HEK293 (cell line): ENCODE results near the gene FCGR3A.
"Not testable (repeated sequence)": the region's sequence is repeated elsewhere in the genome, so short reads cannot be mapped to it uniquely, and the experiment has no call there.

Experiments
- SP3 ChIP-seq: fragments of 450-650 bp; formaldehyde crosslinking; IDR thresholded peaks from 2 replicates; pipeline ENCODE4 v1.5.1; 2016; ENCODE audit warnings: missing biosample characterization, missing genetic modification characterization
- SP7 ChIP-seq: fragments of 450-650 bp; formaldehyde crosslinking; IDR thresholded peaks from 2 replicates; pipeline ENCODE4 v1.5.1; 2016; ENCODE audit warnings: missing biosample characterization, missing genetic modification characterization
- ZFP3 ChIP-seq: fragments of 450-650 bp; formaldehyde crosslinking; IDR thresholded peaks from 2 replicates; pipeline ENCODE4 v1.5.1; 2016; ENCODE audit warnings: low read depth, missing biosample characterization, missing genetic modification characterization
- ZNF133 ChIP-seq: fragments of 450-650 bp; formaldehyde crosslinking; IDR thresholded peaks from 2 replicates; pipeline ENCODE4 v1.5.1; 2016; ENCODE audit warnings: missing biosample characterization, missing genetic modification characterization
- ZNF155 ChIP-seq: fragments of 450-650 bp; formaldehyde crosslinking; IDR thresholded peaks from 2 replicates; pipeline ENCODE4 v1.5.1; 2016; ENCODE audit warnings: missing biosample characterization, missing genetic modification characterization
- ZNF2 ChIP-seq: fragments of 450-650 bp; formaldehyde crosslinking; IDR thresholded peaks from 2 replicates; pipeline ENCODE4 v1.5.1; 2016; ENCODE audit warnings: missing biosample characterization, missing genetic modification characterization
- ZNF707 ChIP-seq: fragments of 450-650 bp; formaldehyde crosslinking; IDR thresholded peaks from 2 replicates; pipeline ENCODE4 v1.5.1; 2016; ENCODE audit warnings: missing biosample characterization, missing genetic modification characterization
- TF ChIP-seq, protein P1 (sequence below): fragments of 450-650 bp; formaldehyde crosslinking; IDR thresholded peaks from 2 replicates; pipeline ENCODE4 v1.5.1; 2016; ENCODE audit warnings: missing biosample characterization, missing genetic modification characterization
- TF ChIP-seq, protein P2 (sequence below): fragments of 450-650 bp; formaldehyde crosslinking; conservative IDR thresholded peaks from 2 replicates; pipeline ENCODE4 v1.5.1; 2016; ENCODE audit warnings: low read depth, missing biosample characterization, missing genetic modification characterization
- TF ChIP-seq, protein P3 (sequence below): fragments of 450-650 bp; IDR thresholded peaks from 2 replicates; pipeline ENCODE4 v1.5.1; 2018; ENCODE audit warnings: missing biosample characterization, mild to moderate bottlenecking, missing genetic modification characterization
- TF ChIP-seq, protein P4 (sequence below): fragments of 450-650 bp; formaldehyde crosslinking; IDR thresholded peaks from 2 replicates; pipeline ENCODE4 v1.5.1; 2016; ENCODE audit warnings: missing biosample characterization, missing genetic modification characterization
- TF ChIP-seq, protein P5 (sequence below): fragments of 450-650 bp; formaldehyde crosslinking; IDR thresholded peaks from 2 replicates; pipeline ENCODE4 v1.5.1; 2016; ENCODE audit warnings: missing biosample characterization, missing genetic modification characterization
- TF ChIP-seq, protein P6 (sequence below): fragments of 450-650 bp; formaldehyde crosslinking; IDR thresholded peaks from 2 replicates; pipeline ENCODE4 v1.5.1; 2016; ENCODE audit warnings: missing biosample characterization, missing genetic modification characterization
- TF ChIP-seq, protein P7 (sequence below): fragments of 450-650 bp; formaldehyde crosslinking; IDR thresholded peaks from 2 replicates; pipeline ENCODE4 v1.5.1; 2016; ENCODE audit warnings: missing biosample characterization, missing genetic modification characterization, borderline replicate concordance

DNA sequence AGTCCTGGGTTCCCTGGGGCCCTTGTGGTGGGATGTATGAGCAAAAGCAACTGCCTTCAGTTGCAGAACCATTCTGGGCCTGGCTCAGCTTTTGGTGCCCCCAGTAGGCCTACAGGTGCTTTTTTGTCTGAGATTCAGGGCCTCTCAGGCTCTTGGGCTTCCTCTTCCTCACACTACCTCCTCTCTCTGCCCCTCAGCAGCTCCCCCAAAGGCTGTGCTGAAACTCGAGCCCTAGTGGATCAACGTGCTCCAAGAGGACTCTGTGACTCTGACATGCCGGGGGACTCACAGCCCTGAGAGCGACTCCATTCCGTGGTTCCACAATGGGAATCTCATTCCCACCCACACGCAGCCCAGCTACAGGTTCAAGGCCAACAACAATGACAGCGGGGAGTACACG, 39.7 kb upstream of the FCGR3A start:
- not testable (repeated sequence) for TF ChIP-seq ZNF707; ZFP3; ZNF155 (tag by site-specific recombination); SP7; ZNF133 (tag by site-specific recombination); SP3 (tag by site-specific recombination); ZNF2 (tag by site-specific recombination)
- TF ChIP-seq, protein P1, sequence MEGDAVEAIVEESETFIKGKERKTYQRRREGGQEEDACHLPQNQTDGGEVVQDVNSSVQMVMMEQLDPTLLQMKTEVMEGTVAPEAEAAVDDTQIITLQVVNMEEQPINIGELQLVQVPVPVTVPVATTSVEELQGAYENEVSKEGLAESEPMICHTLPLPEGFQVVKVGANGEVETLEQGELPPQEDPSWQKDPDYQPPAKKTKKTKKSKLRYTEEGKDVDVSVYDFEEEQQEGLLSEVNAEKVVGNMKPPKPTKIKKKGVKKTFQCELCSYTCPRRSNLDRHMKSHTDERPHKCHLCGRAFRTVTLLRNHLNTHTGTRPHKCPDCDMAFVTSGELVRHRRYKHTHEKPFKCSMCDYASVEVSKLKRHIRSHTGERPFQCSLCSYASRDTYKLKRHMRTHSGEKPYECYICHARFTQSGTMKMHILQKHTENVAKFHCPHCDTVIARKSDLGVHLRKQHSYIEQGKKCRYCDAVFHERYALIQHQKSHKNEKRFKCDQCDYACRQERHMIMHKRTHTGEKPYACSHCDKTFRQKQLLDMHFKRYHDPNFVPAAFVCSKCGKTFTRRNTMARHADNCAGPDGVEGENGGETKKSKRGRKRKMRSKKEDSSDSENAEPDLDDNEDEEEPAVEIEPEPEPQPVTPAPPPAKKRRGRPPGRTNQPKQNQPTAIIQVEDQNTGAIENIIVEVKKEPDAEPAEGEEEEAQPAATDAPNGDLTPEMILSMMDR (tag by site-specific recombination) = not testable (repeated sequence)
- TF ChIP-seq, protein P2, sequence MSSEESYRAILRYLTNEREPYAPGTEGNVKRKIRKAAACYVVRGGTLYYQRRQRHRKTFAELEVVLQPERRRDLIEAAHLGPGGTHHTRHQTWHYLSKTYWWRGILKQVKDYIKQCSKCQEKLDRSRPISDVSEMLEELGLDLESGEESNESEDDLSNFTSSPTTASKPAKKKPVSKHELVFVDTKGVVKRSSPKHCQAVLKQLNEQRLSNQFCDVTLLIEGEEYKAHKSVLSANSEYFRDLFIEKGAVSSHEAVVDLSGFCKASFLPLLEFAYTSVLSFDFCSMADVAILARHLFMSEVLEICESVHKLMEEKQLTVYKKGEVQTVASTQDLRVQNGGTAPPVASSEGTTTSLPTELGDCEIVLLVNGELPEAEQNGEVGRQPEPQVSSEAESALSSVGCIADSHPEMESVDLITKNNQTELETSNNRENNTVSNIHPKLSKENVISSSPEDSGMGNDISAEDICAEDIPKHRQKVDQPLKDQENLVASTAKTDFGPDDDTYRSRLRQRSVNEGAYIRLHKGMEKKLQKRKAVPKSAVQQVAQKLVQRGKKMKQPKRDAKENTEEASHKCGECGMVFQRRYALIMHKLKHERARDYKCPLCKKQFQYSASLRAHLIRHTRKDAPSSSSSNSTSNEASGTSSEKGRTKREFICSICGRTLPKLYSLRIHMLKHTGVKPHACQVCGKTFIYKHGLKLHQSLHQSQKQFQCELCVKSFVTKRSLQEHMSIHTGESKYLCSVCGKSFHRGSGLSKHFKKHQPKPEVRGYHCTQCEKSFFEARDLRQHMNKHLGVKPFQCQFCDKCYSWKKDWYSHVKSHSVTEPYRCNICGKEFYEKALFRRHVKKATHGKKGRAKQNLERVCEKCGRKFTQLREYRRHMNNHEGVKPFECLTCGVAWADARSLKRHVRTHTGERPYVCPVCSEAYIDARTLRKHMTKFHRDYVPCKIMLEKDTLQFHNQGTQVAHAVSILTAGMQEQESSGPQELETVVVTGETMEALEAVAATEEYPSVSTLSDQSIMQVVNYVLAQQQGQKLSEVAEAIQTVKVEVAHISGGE (tag by site-specific recombination) = not testable (repeated sequence)
- TF ChIP-seq, protein P3, sequence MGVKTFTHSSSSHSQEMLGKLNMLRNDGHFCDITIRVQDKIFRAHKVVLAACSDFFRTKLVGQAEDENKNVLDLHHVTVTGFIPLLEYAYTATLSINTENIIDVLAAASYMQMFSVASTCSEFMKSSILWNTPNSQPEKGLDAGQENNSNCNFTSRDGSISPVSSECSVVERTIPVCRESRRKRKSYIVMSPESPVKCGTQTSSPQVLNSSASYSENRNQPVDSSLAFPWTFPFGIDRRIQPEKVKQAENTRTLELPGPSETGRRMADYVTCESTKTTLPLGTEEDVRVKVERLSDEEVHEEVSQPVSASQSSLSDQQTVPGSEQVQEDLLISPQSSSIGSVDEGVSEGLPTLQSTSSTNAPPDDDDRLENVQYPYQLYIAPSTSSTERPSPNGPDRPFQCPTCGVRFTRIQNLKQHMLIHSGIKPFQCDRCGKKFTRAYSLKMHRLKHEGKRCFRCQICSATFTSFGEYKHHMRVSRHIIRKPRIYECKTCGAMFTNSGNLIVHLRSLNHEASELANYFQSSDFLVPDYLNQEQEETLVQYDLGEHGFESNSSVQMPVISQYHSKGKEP (tag by site-specific recombination) = not testable (repeated sequence)
- TF ChIP-seq, protein P4, sequence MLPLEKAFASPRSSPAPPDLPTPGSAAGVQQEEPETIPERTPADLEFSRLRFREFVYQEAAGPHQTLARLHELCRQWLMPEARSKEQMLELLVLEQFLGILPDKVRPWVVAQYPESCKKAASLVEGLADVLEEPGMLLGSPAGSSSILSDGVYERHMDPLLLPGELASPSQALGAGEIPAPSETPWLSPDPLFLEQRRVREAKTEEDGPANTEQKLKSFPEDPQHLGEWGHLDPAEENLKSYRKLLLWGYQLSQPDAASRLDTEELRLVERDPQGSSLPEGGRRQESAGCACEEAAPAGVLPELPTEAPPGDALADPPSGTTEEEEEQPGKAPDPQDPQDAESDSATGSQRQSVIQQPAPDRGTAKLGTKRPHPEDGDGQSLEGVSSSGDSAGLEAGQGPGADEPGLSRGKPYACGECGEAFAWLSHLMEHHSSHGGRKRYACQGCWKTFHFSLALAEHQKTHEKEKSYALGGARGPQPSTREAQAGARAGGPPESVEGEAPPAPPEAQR (tag by site-specific recombination) = not testable (repeated sequence)
- TF ChIP-seq, protein P5, sequence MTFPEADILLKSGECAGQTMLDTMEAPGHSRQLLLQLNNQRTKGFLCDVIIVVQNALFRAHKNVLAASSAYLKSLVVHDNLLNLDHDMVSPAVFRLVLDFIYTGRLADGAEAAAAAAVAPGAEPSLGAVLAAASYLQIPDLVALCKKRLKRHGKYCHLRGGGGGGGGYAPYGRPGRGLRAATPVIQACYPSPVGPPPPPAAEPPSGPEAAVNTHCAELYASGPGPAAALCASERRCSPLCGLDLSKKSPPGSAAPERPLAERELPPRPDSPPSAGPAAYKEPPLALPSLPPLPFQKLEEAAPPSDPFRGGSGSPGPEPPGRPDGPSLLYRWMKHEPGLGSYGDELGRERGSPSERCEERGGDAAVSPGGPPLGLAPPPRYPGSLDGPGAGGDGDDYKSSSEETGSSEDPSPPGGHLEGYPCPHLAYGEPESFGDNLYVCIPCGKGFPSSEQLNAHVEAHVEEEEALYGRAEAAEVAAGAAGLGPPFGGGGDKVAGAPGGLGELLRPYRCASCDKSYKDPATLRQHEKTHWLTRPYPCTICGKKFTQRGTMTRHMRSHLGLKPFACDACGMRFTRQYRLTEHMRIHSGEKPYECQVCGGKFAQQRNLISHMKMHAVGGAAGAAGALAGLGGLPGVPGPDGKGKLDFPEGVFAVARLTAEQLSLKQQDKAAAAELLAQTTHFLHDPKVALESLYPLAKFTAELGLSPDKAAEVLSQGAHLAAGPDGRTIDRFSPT (tag by site-specific recombination) = not testable (repeated sequence)
- TF ChIP-seq, protein P6, sequence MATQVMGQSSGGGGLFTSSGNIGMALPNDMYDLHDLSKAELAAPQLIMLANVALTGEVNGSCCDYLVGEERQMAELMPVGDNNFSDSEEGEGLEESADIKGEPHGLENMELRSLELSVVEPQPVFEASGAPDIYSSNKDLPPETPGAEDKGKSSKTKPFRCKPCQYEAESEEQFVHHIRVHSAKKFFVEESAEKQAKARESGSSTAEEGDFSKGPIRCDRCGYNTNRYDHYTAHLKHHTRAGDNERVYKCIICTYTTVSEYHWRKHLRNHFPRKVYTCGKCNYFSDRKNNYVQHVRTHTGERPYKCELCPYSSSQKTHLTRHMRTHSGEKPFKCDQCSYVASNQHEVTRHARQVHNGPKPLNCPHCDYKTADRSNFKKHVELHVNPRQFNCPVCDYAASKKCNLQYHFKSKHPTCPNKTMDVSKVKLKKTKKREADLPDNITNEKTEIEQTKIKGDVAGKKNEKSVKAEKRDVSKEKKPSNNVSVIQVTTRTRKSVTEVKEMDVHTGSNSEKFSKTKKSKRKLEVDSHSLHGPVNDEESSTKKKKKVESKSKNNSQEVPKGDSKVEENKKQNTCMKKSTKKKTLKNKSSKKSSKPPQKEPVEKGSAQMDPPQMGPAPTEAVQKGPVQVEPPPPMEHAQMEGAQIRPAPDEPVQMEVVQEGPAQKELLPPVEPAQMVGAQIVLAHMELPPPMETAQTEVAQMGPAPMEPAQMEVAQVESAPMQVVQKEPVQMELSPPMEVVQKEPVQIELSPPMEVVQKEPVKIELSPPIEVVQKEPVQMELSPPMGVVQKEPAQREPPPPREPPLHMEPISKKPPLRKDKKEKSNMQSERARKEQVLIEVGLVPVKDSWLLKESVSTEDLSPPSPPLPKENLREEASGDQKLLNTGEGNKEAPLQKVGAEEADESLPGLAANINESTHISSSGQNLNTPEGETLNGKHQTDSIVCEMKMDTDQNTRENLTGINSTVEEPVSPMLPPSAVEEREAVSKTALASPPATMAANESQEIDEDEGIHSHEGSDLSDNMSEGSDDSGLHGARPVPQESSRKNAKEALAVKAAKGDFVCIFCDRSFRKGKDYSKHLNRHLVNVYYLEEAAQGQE (tag by site-specific recombination) = not testable (repeated sequence)
- TF ChIP-seq, protein P7, sequence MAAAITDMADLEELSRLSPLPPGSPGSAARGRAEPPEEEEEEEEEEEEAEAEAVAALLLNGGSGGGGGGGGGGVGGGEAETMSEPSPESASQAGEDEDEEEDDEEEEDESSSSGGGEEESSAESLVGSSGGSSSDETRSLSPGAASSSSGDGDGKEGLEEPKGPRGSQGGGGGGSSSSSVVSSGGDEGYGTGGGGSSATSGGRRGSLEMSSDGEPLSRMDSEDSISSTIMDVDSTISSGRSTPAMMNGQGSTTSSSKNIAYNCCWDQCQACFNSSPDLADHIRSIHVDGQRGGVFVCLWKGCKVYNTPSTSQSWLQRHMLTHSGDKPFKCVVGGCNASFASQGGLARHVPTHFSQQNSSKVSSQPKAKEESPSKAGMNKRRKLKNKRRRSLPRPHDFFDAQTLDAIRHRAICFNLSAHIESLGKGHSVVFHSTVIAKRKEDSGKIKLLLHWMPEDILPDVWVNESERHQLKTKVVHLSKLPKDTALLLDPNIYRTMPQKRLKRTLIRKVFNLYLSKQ (tag by site-specific recombination) = not testable (repeated sequence)
